ENCODE measurements around the gene FREM3. TPM values are rescaled to one million over a fixed set of nuclear protein-coding genes. Genes with fewer than 3 reads are reported as not detected.
A peak's percentile ranks its signal among the peaks of the same experiment; 100 is the strongest.

FREM3 gene
- total and polyA plus RNA-seq, 2 of the 8 experiments (the other 6 are each of a cell fraction or from before 2014, with no cell fraction given): 0.03 to 0.11 TPM

GRCh38 chr4:143711543-143712154, 11.2 kb upstream of the FREM3 start (continued):
- TF ChIP-seq GABPA (IDR thresholded peaks at IDR 0.05; ENCODE audit: borderline replicate concordance, insufficient read depth, low read length) (no peak), POLR2A (IDR thresholded peaks at IDR 0.05; ENCODE audit: control extremely low read depth in 1 of 2, low read depth in 2 of 2, low read length in 2 of 2) (no peak), BACH1 (IDR thresholded peaks at IDR 0.05; ENCODE audit: low read length) (no peak), SUZ12 (IDR thresholded peaks at IDR 0.05; ENCODE audit: low read length) (no peak), BRCA1 (IDR thresholded peaks at IDR 0.05; ENCODE audit: low read depth, low read length) (no peak), SP1 (IDR thresholded peaks at IDR 0.05; ENCODE audit: low read depth, low read length) (0 out of 2 replicates have a peak, but pooled peaks have one; percentile 22), RBBP5 (IDR thresholded peaks at IDR 0.05; ENCODE audit: borderline replicate concordance, low read depth, low read length) (no peak), NRF1 (IDR thresholded peaks at IDR 0.05; ENCODE audit: low read depth, low read length) (no peak), CEBPB (IDR thresholded peaks at IDR 0.05; ENCODE audit: low read depth, low read length) (no peak), KDM5A (IDR thresholded peaks at IDR 0.05; ENCODE audit: low read length) (no peak)
